CD14-positive monocyte (primary cell): Measurements from ENCODE around the gene SEMA6B. TPM values are rescaled to one million over a fixed set of nuclear protein-coding genes. Genes with fewer than 3 reads are reported as not detected.
A peak's percentile ranks its signal among the peaks of the same experiment; 100 is the strongest.

Source experiments
- DNase-seq, 3 donors: peaks; one replicate each; pipeline ENCODE4 v3.0.0-alpha.2; 2011 to 2022
- H2AFZ ChIP-seq: 2 replicates; pipeline ENCODE4 v1.6.0; 2012; ENCODE audit warnings: mild to moderate bottlenecking, low read depth, low read length, inconsistent platforms; ENCODE audit not compliant: insufficient read depth, poor library complexity, severe bottlenecking
- H3K27ac ChIP-seq, 2 donors: 1 replicate in 1 of 2; 2 replicates in 1 of 2; pipeline ENCODE4 v1.5.1; 2012 to 2013; ENCODE audit warnings: low read length in 2 of 2, control low read depth in 1 of 2, inconsistent platforms in 1 of 2, low read depth in 1 of 2, mild to moderate bottlenecking in 1 of 2
- H3K27me3 ChIP-seq, 2 donors: one replicate each; pipeline versions ENCODE4 v1.6.0 to v1.6.1; 2011 to 2013; ENCODE audit warnings: low read length in 2 of 2; ENCODE audit not compliant: control insufficient read depth in 2 of 2, insufficient read depth in 2 of 2
- H3K36me3 ChIP-seq, 2 donors: replicated peaks in 1 of 2; 1 replicate in 1 of 2; 2 replicates in 1 of 2; pipeline versions ENCODE4 v1.5.1 to v1.6.1; 2012 to 2013; ENCODE audit warnings: low read length in 2 of 2, control low read depth in 1 of 2, inconsistent platforms in 1 of 2, mild to moderate bottlenecking in 1 of 2; ENCODE audit not compliant: insufficient read depth in 2 of 2, control insufficient read depth in 1 of 2
- H3K4me1 ChIP-seq, 2 donors: 1 replicate in 1 of 2; 2 replicates in 1 of 2; pipeline versions ENCODE4 v1.5.1 to v1.6.1; 2012 to 2013; ENCODE audit warnings: low read length in 2 of 2, control low read depth in 1 of 2, inconsistent platforms in 1 of 2, mild to moderate bottlenecking in 1 of 2, moderate library complexity in 1 of 2; ENCODE audit not compliant: insufficient read depth in 2 of 2, control insufficient read depth in 1 of 2
- H3K4me2 ChIP-seq: replicated peaks from 2 replicates; pipeline ENCODE3; 2012; ENCODE audit warnings: low read length, moderate library complexity, mild to moderate bottlenecking; ENCODE audit not compliant: poor library complexity, severe bottlenecking; ENCODE audit errors: extremely low read depth
- H3K4me3 ChIP-seq, 3 experiments: fragments of 200-600 bp in 1 of 3; sonication (generic) in 1 of 3; replicated peaks in 1 of 3; 1 replicate in 2 of 3; 2 replicates in 1 of 3; pipeline ENCODE4 v1.5.1; 2011 to 2013; ENCODE audit warnings: low read length in 3 of 3, mild to moderate bottlenecking in 3 of 3, control low read depth in 2 of 3, low read depth in 2 of 3, inconsistent platforms in 1 of 3, moderate library complexity in 1 of 3
- H3K79me2 ChIP-seq: 2 replicates; pipeline ENCODE4 v1.6.0; 2012; ENCODE audit warnings: mild to moderate bottlenecking, control low read depth, inconsistent platforms, low read length, moderate library complexity; ENCODE audit not compliant: insufficient read depth
- H3K9ac ChIP-seq: 2 replicates; pipeline ENCODE4 v1.6.0; 2017; ENCODE audit warnings: low read length, mild to moderate bottlenecking; ENCODE audit not compliant: insufficient read depth, poor library complexity, severe bottlenecking
- H3K9me3 ChIP-seq, 2 donors: replicated peaks in 1 of 2; 1 replicate in 1 of 2; 2 replicates in 1 of 2; pipeline versions ENCODE4 v1.5.1 to v1.6.1; 2012 to 2013; ENCODE audit warnings: low read length in 2 of 2, control low read depth in 1 of 2; ENCODE audit not compliant: control insufficient read depth in 1 of 2, insufficient read depth in 1 of 2
- H4K20me1 ChIP-seq: 2 replicates; pipeline ENCODE4 v1.6.0; 2012; ENCODE audit warnings: mild to moderate bottlenecking, low read length, control low read depth, moderate library complexity; ENCODE audit not compliant: insufficient read depth
- H3K27ac Mint-ChIP-seq, 7 donors: one replicate each; pipeline ENCODE4 v1.8.0; 2020; ENCODE audit warnings: mild to moderate bottlenecking in 7 of 7, mixed read lengths in 7 of 7, moderate library complexity in 6 of 7, inconsistent platforms in 2 of 7
- H3K27me3 Mint-ChIP-seq, 3 donors: one replicate each; pipeline ENCODE4 v1.8.0; 2021 to 2022; ENCODE audit warnings: low read depth in 3 of 3, mild to moderate bottlenecking in 3 of 3, mixed read lengths in 3 of 3, moderate library complexity in 3 of 3, inconsistent platforms in 1 of 3
- H3K36me3 Mint-ChIP-seq, 2 donors: one replicate each; pipeline ENCODE4 v1.8.0; 2020; ENCODE audit warnings: mixed read lengths in 2 of 2, inconsistent platforms in 1 of 2, mild to moderate bottlenecking in 1 of 2
- H3K4me1 Mint-ChIP-seq: one replicate; pipeline ENCODE4 v1.8.0; 2020; ENCODE audit warnings: mild to moderate bottlenecking, mixed read lengths
- H3K4me3 Mint-ChIP-seq, 2 donors: one replicate each; pipeline ENCODE4 v1.8.0; 2020; ENCODE audit warnings: mild to moderate bottlenecking in 2 of 2, mixed read lengths in 2 of 2, moderate library complexity in 1 of 2
- H3K9me3 Mint-ChIP-seq, 7 donors: one replicate each; pipeline ENCODE4 v1.8.0; 2020 to 2022; ENCODE audit warnings: mixed read lengths in 7 of 7, mild to moderate bottlenecking in 6 of 7, moderate library complexity in 6 of 7, inconsistent platforms in 2 of 7
- WGBS: methylation state at CpG from one replicate; pipeline ENCODE4 v1.1.5; 2013; ENCODE audit warnings: missing lambda C conversion rate; ENCODE audit not compliant: insufficient coverage; 5-methylcytosine and 5-hydroxymethylcytosine counted together
- intact Hi-C, 2 donors: fragments of 100-400 bp; cut with micrococcal nuclease; formaldehyde crosslinking; loops; one replicate each; pipeline versions ENCODE4 v1.15.0 to v1.15.1; 2023
- polyA plus RNA-seq, 3 donors: library from polyadenylated mRNA; depleted of rRNA in 1 of 3; unstranded in 2 of 3; stranded (reverse) in 1 of 3; fragments of 300-500 nt in 2 of 3; fragments of >200 nt in 1 of 3; fragmentation: Illumina TruSeq in 2 of 3; gene quantifications; 1 replicate in 2 of 3; 2 replicates in 1 of 3; pipeline ENCODE4 v1.2.3, GENCODE V29; 2012 to 2021
- TF ChIP-seq, protein P1 (sequence below): fragments of 200-600 bp; IDR thresholded peaks from one replicate; pipeline ENCODE4 v1.8.0; 2022; ENCODE audit warnings: antibody characterized with exemption, mild to moderate bottlenecking

The SEMA6B gene
- polyA plus RNA-seq, 3 donors: 0.12 to 1.6 (median 0.87) TPM

DNA sequence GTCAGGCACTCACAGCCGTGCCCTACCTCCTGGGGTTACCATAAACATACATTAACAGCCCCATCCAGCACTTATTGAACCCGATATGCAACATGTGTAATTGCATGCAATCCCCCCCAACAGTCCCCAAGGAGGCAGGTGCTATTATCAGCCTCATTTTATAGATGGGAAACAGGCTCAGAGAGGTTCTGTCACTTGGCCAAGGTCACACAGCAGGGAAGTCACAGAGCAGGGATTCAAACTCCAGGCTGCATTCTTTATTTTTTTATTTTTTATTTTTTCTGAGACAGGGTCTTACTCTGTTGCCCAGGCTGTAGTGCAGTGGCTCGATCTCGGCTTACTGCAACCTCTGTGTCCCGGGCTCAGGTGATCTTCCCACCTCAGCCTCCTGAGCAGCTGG is 41.4 kb upstream of the SEMA6B start:
- H3K4me1 Mint-ChIP-seq: peaks cover 10% of the 10 kb centered on the region
- Histone ChIP-seq H3K9ac (no peak overlapping the region), H3K4me1 (peaks cover 14 to 19% of the 10 kb centered on the region in 2 donors), H3K9me3 (no peaks in the 10 kb centered on the region), H3K36me3 (no peaks in the 10 kb centered on the region), H2AFZ (no peak overlapping the region), H3K79me2 (no peaks in the 10 kb centered on the region), H3K27ac (no peak overlapping the region), H3K4me2 (no peak overlapping the region), H3K27me3 (peaks cover 7 to 26% of the 10 kb centered on the region in 2 donors), H4K20me1 (no peaks in the 10 kb centered on the region), H3K4me3 (no peak overlapping the region)
- H3K27me3 Mint-ChIP-seq: peaks cover 31 to 47% (median 43%) of the 10 kb centered on the region in 3 donors
- H3K36me3 Mint-ChIP-seq: peaks cover 0 to 3% of the 10 kb centered on the region in 2 donors
- no peak for DNase-seq
- peak overlapping the region in 1 of 2 donors; percentile 35 for H3K4me3 Mint-ChIP-seq
- TF ChIP-seq, protein P1, sequence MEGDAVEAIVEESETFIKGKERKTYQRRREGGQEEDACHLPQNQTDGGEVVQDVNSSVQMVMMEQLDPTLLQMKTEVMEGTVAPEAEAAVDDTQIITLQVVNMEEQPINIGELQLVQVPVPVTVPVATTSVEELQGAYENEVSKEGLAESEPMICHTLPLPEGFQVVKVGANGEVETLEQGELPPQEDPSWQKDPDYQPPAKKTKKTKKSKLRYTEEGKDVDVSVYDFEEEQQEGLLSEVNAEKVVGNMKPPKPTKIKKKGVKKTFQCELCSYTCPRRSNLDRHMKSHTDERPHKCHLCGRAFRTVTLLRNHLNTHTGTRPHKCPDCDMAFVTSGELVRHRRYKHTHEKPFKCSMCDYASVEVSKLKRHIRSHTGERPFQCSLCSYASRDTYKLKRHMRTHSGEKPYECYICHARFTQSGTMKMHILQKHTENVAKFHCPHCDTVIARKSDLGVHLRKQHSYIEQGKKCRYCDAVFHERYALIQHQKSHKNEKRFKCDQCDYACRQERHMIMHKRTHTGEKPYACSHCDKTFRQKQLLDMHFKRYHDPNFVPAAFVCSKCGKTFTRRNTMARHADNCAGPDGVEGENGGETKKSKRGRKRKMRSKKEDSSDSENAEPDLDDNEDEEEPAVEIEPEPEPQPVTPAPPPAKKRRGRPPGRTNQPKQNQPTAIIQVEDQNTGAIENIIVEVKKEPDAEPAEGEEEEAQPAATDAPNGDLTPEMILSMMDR: no peak
- WGBS: 81% methylated on average over 4 of the region's 5 CpGs
- intact Hi-C loops: no loop called here
- H3K27ac Mint-ChIP-seq: no peak overlapping the region
- H3K9me3 Mint-ChIP-seq: peaks cover 0 to 3% (median 0%) of the 10 kb centered on the region in 7 donors

- no peak overlapping the region for H3K4me2 ChIP-seq
- H3K4me3 Mint-ChIP-seq: no peak overlapping the region
- H3K36me3 ChIP-seq: no peaks in the 10 kb centered on the region
- no peak for DNase-seq
- peak overlapping the region in 1 of 7 donors; percentile 24 for H3K27ac Mint-ChIP-seq
- H3K36me3 Mint-ChIP-seq: peaks cover 0 to 5% of the 10 kb centered on the region in 2 donors
- no peaks in the 10 kb centered on the region for H4K20me1 ChIP-seq
- H3K9ac ChIP-seq: no peak overlapping the region
- no peak overlapping the region for H3K4me3 ChIP-seq
- peaks cover 33 to 49% (median 46%) of the 10 kb centered on the region in 3 donors for H3K27me3 Mint-ChIP-seq
- TF ChIP-seq, protein P1: no peak
- no peak overlapping the region for H2AFZ ChIP-seq
- H3K9me3 ChIP-seq: no peaks in the 10 kb centered on the region
- H3K4me1 Mint-ChIP-seq: peaks cover 10% of the 10 kb centered on the region
- no peak overlapping the region for H3K27ac ChIP-seq
- peaks cover 14 to 19% of the 10 kb centered on the region in 2 donors for H3K4me1 ChIP-seq
- H3K79me2 ChIP-seq: no peaks in the 10 kb centered on the region
- intact Hi-C loops: no loop called here
- H3K9me3 Mint-ChIP-seq: peaks cover 0 to 3% (median 0%) of the 10 kb centered on the region in 7 donors
- 95% methylated on average over 8 of the region's 10 CpGs for WGBS
- H3K27me3 ChIP-seq: peaks cover 8 to 29% of the 10 kb centered on the region in 2 donors
Observed at GRCh38 chr19:4600082-4600481, 40.6 kb upstream of the SEMA6B start.
